HFFc6 (cell line): ENCODE data around the gene SUPT20HL1. TPM values are rescaled to one million over a fixed set of nuclear protein-coding genes. Genes with fewer than 3 reads are reported as not detected.
"Not testable (repeated sequence)": the region's sequence is repeated elsewhere in the genome, so short reads cannot be mapped to it uniquely, and the experiment has no call there.

Experiments used
- DNase-seq: peaks from one replicate; pipeline ENCODE4 v3.0.0-alpha.2; 2018
- H3K27ac Mint-ChIP-seq: 2 replicates; pipeline ENCODE4 v1.8.0; 2020; ENCODE audit warnings: mild to moderate bottlenecking, mixed read lengths
- H3K27me3 Mint-ChIP-seq: 2 replicates; pipeline ENCODE4 v1.8.0; 2021; ENCODE audit warnings: mild to moderate bottlenecking, moderate library complexity, mixed read lengths; ENCODE audit not compliant: insufficient read depth
- H3K36me3 Mint-ChIP-seq: 2 replicates; pipeline ENCODE4 v1.8.0; 2021; ENCODE audit warnings: low read depth, mixed read lengths
- H3K4me1 Mint-ChIP-seq: 2 replicates; pipeline ENCODE4 v1.8.0; 2020; ENCODE audit warnings: low read depth, mixed read lengths
- H3K4me3 Mint-ChIP-seq: 2 replicates; pipeline ENCODE4 v1.8.0; 2020; ENCODE audit warnings: mild to moderate bottlenecking, moderate library complexity, mixed read lengths
- H3K9me3 Mint-ChIP-seq: 2 replicates; pipeline ENCODE4 v1.8.0; 2020; ENCODE audit warnings: mild to moderate bottlenecking, mixed read lengths
- long read RNA-seq: library from polyadenylated mRNA; unstranded; transcript quantifications from one replicate; pipeline ENCODE4 v2.0.0, GENCODE V29; 2019
- total RNA-seq, 6 experiments: library from RNA; stranded (reverse); fragmentation: NEBNext Ultra II Directional; extraction: Animal tissue kit (Norgen Biotek cat#: 25700); gene quantifications; 2 replicates in 1 of 6; 3 replicates in 5 of 6; pipeline ENCODE4 v1.2.3, GENCODE V29; 2021
- TF ChIP-seq, protein P1 (sequence below): fragments of 200-600 bp; sonication (generic); IDR thresholded peaks from 2 replicates; pipeline ENCODE4 v1.5.0; 2021; ENCODE audit warnings: antibody characterized with exemption, mild to moderate bottlenecking

Gene SUPT20HL1
- not detected for total RNA-seq
- long read RNA-seq: 0 reads

DNA sequence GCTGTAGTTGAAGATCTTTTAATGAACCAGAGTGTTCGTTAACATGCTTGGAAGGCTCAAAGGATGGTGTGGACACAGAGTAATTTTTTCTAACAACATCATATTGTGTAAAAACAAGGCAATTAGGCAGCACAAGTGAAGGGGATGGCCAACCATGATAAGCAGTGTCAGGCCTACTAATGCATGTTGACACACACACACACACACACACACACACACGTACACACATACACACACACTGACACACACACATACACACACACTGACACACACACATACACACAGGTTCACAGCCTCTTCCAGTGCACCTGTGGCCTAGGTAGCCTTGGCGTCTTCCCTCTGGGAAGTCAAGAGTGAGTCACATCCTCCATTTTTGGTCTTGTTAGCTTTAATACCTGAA lies at the start of gene SUPT20HL1:
Gene SUPT20HL1, plus strand, starts transcription at position 368 of the 400 bp plus-strand sequence. CDS start 2,122 bp downstream, outside the sequence.
- H3K9me3 Mint-ChIP-seq: no peaks in the 10 kb centered on the region
- no peaks in the 10 kb centered on the region for H3K36me3 Mint-ChIP-seq
- no peaks in the 10 kb centered on the region; the same call in 1 of the 2 replicates for H3K27me3 Mint-ChIP-seq
- DNase-seq: no peak
- no peak within 1 kb of the TSS for H3K4me3 Mint-ChIP-seq
- H3K27ac Mint-ChIP-seq: no peak within 1 kb of the TSS
- peaks cover 15% of the 10 kb centered on the region for H3K4me1 Mint-ChIP-seq
- TF ChIP-seq, protein P1, sequence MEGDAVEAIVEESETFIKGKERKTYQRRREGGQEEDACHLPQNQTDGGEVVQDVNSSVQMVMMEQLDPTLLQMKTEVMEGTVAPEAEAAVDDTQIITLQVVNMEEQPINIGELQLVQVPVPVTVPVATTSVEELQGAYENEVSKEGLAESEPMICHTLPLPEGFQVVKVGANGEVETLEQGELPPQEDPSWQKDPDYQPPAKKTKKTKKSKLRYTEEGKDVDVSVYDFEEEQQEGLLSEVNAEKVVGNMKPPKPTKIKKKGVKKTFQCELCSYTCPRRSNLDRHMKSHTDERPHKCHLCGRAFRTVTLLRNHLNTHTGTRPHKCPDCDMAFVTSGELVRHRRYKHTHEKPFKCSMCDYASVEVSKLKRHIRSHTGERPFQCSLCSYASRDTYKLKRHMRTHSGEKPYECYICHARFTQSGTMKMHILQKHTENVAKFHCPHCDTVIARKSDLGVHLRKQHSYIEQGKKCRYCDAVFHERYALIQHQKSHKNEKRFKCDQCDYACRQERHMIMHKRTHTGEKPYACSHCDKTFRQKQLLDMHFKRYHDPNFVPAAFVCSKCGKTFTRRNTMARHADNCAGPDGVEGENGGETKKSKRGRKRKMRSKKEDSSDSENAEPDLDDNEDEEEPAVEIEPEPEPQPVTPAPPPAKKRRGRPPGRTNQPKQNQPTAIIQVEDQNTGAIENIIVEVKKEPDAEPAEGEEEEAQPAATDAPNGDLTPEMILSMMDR: no peak

GRCh38 chrX:24310916-24311315 lies 49.5 kb upstream of the SUPT20HL1 start:
- not testable (repeated sequence) for H3K27me3 Mint-ChIP-seq, H3K36me3 Mint-ChIP-seq, H3K9me3 Mint-ChIP-seq, DNase-seq, H3K27ac Mint-ChIP-seq, H3K4me3 Mint-ChIP-seq, H3K4me1 Mint-ChIP-seq

GRCh38 chrX:24311507-24312248 lies 48.8 kb upstream of the SUPT20HL1 start:
- not testable (repeated sequence) for DNase-seq, H3K36me3 Mint-ChIP-seq, H3K27me3 Mint-ChIP-seq, H3K27ac Mint-ChIP-seq, H3K4me3 Mint-ChIP-seq, H3K9me3 Mint-ChIP-seq, H3K4me1 Mint-ChIP-seq

GRCh38 chrX:24312249-24312607 lies 48.2 kb upstream of the SUPT20HL1 start:
- H3K4me1 Mint-ChIP-seq, H3K27ac Mint-ChIP-seq, H3K4me3 Mint-ChIP-seq, DNase-seq, H3K9me3 Mint-ChIP-seq, H3K36me3 Mint-ChIP-seq, H3K27me3 Mint-ChIP-seq: not testable (repeated sequence)

DNA sequence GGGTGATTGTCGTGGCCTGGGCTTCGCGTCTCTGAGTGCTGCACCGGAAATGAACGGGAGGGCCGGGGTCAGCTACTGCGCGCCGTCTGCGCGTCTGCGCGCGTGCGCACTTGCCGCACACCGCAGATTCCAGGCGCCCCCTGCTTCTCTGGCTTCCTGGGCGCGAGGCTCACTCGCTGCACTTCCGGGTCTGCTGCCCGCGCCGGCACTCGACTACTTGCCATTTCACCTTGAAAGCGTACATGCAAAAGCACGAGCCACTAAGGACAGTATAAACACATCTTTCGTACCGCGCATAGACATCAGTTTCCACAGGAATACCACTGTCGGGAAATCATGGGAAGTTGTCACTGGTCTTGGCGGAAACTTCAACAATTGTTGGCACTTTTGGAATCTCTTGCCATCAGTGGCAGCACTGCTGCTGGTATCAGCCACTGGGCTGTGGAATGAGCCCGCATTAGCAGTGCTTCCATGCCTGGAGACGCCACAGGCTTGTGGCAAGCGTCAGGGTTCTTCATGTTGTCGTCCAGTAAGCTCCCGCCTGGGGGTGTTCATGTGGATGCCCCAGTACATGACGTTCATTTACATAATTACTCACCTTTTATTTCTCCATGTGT lies 46.3 kb upstream of the SUPT20HL1 start, which contains the start of gene SUPT20HL2:
Gene SUPT20HL2, minus strand, starts transcription at position 51 of the 617 bp plus-strand sequence. CDS start 754 bp downstream, outside the sequence.
- Mint-ChIP-seq H3K27ac (no peak within 1 kb of the TSS), H3K4me3 (no peak within 1 kb of the TSS), H3K4me1 (peaks cover 6% of the 10 kb centered on the region), H3K36me3 (no peaks in the 10 kb centered on the region), H3K9me3 (no peaks in the 10 kb centered on the region), H3K27me3 (0 out of 2 replicates have a peak, but pooled peaks cover 2% of the 10 kb centered on the region)
- no peak for DNase-seq
- TF ChIP-seq, protein P1: no peak

DNA sequence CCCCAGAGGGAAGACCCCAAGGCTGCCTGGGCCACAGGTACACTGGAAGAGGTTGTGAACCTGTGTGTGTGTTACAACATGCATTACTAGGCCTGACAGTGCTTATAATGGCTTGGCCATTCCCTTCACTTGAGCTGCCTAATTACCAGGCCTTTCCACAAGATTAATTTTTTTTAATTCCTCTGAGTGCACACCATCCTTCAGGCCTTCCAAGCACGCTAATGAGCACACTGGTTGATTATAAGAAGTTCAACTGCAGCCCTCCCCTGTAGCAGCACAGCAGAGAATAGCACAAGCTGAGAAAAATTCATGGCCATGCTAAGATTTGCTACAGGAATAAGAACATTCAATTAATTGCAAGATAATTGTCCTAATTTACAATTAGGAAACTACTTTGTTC lies 44.3 kb upstream of the SUPT20HL1 start:
- Mint-ChIP-seq H3K27me3 (no peaks in the 10 kb centered on the region), H3K9me3 (no peaks in the 10 kb centered on the region), H3K27ac (no peak overlapping the region), H3K4me3 (no peak overlapping the region), H3K36me3 (no peaks in the 10 kb centered on the region), H3K4me1 (peaks cover 6% of the 10 kb centered on the region)
- TF ChIP-seq, protein P1: no peak
- no peak for DNase-seq

DNA sequence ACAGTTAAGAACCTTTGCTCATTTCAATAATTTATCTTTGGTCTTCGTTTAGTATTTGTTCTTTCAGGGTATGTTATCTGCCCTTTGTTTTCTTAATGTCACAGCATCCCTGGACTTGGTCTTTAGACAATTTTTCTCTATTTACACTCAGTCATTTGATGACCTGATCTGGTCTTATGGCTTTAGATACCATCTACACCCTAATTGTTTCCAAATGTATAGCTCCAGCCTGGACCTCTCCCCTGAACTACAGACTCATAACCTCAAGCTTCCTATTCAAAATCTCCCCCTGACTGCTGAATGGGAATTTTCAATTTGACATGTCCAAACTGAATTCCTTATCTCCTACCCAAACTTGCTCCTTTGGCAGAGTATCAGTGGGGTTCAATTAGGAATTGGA lies 42.9 kb upstream of the SUPT20HL1 start:
- H3K36me3 Mint-ChIP-seq: no peaks in the 10 kb centered on the region
- no peak for DNase-seq
- H3K4me3 Mint-ChIP-seq: no peak overlapping the region
- H3K27me3 Mint-ChIP-seq: no peaks in the 10 kb centered on the region
- peaks cover 6% of the 10 kb centered on the region for H3K4me1 Mint-ChIP-seq
- H3K27ac Mint-ChIP-seq: no peak overlapping the region
- TF ChIP-seq, protein P1: no peak
- no peaks in the 10 kb centered on the region for H3K9me3 Mint-ChIP-seq
